GM21786 (cell line): Measurements from ENCODE around the gene STK16.

Source experiments
- ATAC-seq: cut with Tn5 transposase; IDR thresholded peaks from one replicate; pipeline ENCODE4 v1.9.1; 2021; ENCODE audit not compliant: unreplicated experiment

The STK16 gene

DNA sequence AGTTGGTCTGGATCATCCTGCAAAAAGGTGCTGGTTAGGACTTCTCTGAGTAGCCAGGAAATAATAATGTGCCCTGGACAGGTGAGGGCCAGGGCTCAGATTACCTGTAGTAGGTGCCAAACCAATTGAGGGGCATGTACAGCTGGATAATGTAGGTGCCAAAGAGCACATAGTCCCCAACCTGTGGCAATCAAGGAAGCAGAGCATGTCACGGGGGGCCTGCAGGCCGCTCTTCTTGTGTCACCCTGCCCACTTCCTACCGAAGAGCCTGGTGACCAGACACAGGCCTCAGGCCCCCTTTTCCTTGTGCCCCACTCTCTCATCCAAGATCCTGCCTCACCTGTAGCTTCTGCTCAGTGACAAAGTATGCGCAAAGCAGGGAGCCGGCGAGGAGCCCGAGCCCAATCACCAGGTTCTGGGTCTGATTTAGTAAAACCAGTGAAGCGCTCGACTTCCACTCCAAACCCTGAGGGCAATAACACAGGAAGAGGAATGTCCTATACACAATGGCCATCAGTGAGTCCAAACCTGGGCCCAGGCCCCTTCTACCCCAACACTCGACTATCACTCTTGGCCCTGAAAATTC is 31.7 kb upstream of the STK16 start:
- ATAC-seq, result no peak

DNA sequence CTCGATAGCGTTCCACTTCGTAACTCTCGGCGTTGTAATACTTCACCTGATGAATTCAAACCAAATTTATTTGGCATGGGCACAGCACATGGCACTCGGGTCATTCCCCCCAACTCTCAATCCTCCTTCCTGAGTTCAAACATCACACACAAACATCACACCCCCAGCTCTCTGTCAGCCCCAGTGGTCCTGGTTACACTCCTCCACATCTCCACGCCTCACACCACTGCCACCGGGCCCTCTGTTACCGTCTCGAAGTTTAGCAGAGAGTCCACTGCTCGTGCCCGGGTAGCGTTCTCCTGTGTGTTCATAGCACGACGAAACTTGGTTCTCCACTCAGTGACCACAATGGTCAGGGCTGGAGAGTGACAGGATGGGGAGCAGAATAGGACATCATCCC is 31.1 kb upstream of the STK16 start:
- no peak for ATAC-seq

DNA sequence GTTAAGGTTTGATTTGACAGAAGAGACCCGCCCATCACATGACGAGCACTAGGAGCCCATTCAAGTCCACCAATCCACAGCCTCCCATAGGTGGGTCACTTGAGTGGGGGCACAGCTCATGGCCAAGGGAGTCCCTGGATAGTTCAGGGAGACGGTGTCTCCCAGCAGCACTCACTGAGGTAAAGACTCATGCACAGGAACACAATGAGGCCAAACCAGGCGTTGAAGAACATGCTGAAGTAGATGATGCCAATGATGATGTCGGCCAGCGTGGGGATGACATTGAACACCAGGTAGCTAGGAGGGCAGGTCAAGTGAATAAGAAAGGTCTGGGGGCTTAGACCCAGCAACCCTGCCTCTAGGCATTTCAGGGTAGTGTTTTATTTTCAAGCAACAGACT is 30.5 kb upstream of the STK16 start:
- no peak for ATAC-seq

DNA sequence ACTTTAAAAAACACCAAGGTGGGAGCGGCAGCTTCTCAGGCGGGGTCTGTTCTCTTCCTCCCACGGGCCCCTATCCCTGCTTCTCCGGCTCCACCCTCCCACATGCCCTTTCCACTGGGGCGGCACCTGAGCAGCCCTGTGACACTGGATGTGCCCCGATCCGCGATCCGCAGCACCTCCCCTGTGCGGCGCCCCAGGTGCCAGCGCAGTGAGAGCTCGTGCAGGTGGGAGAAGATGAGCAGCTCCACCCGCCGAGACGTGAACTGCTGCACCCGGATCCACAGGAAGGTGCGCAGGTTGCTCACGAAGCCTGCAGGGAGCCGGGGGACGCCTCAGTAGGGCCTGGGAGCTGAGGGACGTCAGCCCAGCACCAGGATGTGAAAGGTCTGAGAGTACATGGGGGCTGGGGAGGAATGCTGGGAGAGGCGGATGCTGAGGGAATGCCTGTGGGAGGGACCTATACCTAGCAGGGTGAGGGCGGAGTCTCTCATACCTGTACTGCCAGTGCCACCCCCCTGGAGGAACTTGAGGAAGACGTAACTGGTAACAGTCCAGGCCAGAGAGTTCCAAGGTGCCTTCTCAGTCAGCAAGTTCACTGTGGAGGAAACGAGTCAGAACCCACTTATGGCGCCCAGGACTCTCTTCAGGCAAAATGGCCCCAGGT is 29.3 kb upstream of the STK16 start:
- no peak for ATAC-seq

DNA sequence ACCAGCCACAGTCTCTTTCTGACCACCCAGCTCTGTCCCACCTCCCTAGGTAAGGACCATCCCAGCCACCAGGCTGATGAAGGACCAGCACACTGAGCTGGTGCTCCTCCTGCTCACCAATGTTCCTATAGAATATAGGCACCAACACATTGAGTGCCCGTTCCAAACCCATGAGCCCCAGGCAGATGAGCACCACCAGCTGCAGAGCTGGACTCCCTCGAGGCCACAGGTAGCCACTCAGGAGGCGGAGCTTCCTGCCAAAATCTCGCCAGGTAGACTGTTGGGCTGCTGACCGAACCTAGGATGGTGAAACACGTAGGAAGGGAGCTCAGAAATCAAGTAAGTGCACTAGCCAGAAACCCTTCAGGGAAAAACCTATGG is 28.8 kb upstream of the STK16 start:
- ATAC-seq, result no peak

DNA sequence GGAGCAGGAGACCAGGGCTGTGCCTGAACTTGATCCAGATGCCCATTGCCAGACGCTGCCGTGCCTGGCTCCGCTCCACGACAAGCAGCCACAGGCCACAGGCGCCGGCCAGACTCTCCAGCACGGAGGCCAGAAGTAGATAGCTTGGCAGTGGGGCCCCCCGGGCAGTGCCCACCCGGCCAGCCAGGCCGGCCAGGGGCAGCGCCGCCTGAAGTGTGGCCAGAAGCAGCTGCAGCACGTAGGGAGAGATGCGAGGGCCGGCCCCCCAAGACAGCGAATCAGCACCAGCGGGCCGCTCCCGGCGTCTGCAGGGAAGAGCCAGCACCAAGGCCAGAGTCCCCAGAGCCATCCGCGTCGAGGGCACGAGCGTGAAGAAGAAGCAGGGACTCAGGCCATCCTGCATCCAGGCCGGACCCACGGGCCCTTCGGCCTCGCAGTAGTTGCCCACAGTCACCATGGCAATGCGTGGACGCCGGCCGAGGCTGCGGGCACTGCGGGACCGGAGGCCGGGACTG is 27.0 kb upstream of the STK16 start:
- peak; percentile 27 for ATAC-seq

DNA sequence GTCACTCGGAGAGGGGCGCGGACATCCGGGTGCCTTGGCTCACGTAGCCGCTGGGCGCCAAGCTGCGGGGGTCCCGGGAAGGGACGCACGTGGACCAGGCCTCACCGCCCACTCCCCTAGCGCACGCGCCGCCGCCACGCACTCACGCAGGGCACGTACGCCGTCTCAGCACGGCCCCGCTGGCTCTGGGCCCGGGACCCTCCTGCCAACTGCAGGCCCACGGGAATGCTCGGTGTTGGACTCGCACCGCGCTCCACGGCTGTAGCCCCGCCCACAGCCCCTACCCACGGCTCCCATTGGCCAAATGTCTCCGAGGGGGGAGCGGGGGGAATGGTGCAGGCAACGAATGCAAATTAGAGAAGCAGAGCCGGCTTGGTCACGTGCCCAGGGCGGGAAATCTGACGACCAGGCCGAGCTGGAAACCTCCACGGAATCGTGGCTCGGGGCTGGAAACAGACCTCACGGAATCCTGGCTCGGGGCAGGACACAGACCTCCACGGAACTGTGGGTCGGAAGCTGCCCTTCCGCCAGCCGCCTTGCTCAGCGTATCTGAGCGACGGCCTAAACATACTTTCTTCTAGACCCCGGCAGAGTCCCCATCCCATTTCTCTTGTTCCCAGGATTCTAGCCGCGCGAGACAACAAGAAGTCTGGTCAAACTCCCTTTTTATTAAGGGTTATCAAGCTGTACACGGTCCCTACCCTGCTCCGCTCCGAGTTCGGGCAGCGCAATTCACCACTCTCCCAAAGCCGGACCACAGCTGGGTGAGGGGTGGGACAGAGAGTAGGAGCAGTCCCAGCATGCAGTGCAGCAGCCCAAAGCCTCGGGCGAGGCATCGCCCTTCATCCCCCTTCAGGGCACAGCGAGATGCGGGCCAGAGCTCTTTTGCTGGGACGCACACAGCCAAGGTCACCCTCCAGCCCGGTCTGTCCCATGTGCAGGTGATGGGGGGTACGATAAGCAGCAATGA is 26.3 kb upstream of the STK16 start, which contains the start of gene ABCB6:
Gene ABCB6 (minus strand): TSS at position 227 of the 970 bp plus-strand sequence. CDS start 285 bp downstream, outside the sequence.
- peak; percentile 74 for ATAC-seq

DNA sequence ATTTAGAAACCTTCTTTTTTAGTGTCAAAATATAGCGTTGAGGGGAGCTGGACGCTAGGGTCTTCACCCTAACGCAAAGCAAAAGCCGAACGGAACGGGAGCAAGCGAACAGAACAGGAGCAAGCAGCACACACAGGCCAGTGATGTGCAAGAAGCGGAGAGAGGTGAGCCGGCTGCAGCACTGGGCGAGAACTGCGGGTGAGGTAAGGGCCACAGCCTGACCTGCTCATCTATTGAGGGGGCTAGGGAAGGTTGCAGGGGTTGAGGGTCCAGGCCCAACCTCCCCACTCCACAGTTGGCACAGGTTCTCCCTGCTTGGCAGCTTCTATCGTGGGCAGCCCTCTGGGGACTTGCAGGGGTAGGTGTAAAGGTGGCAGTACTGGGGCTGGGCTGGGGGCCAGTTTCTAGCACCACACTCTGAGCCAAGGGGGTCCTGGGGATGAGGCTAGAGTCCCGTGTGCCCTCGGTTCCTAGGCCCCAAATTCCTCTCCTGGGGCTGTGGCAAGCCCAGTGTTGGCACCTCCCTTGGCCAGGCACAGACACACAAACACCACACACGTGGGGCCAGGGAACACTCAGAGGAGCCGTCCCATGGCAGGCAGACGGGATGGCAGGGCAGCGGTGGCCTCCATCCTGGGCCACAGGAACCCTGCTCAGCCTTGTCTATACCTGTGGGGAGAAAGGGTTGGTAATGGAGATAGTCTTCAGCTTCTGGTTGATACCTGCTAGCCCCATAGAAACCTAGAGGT is 25.3 kb upstream of the STK16 start:
- ATAC-seq, result no peak

DNA sequence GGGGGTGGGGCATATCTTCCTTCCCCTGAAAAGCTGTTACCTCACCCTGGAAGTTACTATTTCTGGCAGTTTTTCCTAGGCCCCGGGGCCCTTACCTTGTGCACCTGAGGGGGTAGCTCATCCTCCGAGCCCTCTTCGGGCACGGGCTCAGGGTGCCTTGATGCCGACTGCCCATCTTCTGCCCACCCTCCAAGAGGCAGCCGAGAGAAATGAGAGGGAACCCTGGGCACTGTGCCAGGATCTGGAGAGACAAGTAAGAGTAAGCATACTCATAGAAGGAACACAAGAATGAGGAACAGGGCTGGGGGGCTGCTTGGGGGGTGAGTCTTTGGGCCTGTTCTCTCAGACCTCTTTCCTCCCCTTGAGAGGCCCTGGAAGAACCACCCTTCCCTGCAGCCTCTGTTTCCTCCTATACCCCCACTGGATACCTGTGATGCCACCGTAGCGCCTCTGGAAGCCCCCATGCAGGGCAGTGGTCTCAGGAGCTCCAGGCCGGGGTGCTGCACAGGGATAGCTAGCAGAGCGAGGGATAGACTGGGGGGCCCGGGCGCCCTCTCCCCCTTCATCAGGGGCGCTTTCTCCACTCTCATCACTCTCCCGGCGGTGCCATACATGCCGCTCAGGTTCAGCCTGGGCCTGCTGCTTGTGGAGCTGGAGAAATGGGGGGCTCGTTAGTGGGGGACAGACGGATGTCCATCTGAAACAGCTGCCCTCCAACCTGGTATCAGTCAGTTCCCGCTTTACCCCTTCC is 24.5 kb upstream of the STK16 start:
- ATAC-seq, result no peak

DNA sequence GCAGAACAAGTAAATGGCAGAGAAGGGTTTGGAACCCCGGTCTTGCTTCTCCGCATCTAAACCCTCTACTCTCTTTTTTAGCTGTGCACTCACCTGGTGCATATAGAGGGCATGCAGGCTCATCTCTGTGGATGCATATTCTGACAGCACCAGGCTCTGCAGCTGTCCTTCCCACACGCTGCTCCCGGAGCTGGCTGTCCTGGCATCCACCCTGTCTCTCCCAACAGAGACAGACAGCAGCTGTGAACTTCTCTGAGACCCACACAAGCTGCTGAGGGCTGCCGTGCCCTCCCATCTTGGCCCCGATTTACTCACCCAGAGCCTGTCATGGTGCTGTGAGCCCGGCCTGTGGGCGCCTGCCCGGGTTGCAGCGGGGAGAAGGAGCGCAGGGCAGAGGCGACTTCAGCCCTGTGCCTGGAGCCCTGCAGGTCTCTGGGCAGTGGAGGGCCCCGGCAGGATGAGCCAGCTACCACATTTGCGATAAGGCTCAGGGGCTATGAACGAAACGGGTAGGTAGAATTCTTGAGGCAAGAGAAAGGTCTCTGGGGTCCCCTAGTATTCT is 23.2 kb upstream of the STK16 start:
- ATAC-seq, result no peak

DNA sequence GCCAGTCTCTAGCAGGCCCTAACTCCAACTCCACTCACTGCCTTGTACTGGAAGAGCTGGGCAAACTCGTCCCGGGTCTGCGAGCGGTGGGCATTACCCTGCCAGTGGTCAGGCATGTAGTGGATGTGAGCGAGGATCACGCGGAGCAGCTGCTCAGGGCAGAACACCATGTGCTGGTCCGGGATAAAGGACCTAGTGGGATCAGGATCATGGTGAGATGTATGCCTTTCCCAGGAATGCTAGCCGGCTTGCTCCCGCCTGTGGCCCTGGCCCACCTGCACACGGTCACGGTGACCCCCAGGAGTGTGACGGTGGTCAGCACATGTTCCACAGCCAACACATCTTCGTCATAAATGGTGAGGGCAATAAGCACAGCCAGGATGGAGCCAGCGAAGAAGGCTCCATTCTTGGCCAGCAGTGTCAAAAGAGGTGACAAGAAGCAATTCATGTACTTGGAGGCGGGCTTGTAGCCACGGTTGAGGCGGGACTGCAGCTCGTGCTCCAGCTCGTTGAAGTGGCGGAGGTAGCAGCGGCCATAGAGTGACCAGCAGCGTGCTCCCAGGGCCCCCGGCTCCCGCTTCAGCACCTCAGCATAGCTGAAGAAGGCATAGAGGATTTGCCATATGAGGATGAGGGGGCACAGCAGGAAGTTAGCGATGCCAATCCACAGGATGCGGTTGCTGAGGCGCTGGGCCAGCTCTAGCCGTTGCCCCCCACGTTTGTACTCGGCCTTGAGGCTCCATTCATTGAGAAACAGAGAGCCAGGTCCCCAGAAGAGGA is 21.3 kb upstream of the STK16 start:
- ATAC-seq, result no peak

DNA sequence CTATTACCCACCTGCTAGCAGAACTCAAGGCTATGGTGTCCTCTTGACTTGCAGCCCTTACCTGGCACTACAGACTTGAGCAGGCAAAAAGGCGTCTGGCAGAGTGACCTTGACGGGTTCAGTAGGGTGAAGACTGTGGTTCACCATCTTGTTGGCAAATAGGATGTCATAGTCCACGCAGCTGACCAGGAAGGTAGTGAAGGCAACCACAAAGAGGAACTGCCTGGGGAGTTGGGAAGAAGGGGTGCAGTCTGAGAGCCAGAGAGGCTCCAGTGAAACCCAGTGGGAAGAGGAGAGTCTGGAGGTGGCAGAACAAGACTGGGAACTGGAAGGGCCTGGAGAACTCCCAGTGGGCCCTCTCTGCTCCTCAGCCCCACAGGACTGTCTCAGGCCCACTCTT is 19.9 kb upstream of the STK16 start:
- no peak for ATAC-seq

DNA sequence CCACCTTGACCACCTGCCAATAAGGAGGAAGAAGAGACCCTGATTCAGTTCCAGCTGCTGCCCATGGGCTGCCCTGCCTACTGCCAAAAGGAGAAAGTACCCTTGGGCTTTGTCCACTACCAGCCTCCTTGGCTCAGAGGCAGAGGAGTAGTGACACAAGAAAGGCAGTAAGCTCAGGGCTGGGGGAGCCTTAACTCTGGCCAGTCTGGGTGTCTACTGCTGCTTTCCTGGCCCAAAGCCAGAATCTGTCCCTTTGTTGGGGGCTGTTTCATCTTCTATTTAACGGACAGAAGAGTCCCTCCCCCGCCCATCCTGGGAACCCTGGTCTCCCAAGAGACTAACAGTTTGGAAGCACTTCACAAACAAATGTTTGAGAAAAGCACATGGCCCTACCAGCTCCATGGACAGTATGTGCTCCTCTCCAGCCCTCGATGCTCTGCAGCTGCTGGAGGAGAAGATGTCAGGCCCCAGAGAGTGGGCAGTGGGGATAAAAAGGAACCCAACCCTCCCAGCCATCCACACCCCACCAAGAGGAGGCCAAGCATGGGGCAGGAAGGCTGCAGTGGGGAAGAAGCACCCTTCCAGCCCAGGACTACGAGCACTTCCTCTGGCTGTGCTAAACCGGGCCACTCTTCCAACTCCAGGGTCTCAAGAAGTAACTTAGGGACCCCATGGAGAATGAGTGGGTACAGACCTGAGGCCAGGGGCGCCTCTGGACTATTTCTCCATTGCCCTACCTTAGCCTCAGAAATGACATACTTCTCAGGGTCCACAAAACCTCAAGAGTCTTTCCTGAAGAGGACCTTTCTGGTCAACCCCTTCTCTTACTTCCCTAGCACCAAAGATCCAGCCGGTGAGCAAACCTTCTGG is 17.0 kb upstream of the STK16 start:
- no peak for ATAC-seq

DNA sequence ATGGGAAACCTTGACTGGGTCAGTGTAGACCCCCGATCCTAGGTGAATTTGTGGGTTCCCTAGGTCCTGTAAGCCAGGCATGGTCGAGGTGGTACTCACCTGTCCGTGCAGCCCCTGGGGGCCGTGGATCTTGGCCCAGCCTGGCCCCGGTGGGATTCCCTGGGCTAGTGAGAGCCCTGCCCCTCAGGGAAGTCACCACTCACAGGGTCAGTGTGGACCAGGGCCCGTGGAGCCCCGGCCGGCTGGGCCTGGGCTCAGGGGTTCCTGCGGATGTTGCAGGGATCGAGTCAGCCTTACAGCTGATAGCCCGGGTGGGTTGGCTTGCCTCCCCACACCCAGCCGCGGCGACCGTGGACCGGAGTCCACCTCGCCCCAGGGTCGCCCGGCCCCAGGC is 16.4 kb upstream of the STK16 start:
- peak; percentile 7 for ATAC-seq

DNA sequence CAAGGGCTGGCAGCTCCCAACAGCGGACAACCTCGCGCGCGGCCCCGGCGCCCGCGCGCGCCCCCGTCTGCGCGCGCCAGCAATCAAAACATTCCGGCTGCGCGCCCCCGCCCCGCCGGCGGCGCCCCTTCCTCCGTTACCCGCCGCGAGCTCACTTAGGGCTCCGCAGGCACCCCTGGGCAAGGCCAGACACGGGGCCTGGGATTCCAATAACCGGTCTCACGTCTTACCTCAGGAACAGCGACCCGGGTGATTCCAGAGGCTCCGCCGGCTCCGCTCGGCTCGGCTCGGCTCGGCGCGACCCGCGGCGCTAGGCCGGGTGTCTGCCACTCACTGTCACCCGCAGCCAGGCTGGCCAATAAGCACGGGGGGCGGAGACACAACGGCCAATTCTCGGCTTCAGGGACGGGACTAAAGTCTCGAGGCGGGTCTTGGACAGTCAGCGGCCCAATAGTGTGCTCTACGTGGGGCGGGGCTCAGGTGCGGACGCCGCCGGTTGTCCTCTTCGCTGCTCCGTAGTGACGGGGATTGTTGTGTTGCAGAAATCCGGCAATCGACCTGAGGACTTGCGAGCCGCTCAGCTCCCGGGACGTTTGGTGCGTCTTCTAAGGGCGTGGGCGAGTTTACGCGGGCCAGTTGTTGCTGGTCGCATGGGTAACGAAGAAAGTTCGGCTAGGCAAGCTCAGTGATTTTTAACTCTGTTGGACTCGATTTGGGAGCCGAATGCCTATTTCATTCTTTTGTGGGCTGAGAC is 15.8 kb upstream of the STK16 start, which contains the start of the genes ANKZF1 and ATG9A:
Gene ANKZF1 (plus strand): TSS at position 502 of the 754 bp plus-strand sequence. CDS start 452 bp downstream, outside the sequence.
Gene ATG9A (minus strand): TSS at position 332 of the 754 bp plus-strand sequence. CDS start 1,612 bp downstream, outside the sequence.
- ATAC-seq, result peak; percentile 98

DNA sequence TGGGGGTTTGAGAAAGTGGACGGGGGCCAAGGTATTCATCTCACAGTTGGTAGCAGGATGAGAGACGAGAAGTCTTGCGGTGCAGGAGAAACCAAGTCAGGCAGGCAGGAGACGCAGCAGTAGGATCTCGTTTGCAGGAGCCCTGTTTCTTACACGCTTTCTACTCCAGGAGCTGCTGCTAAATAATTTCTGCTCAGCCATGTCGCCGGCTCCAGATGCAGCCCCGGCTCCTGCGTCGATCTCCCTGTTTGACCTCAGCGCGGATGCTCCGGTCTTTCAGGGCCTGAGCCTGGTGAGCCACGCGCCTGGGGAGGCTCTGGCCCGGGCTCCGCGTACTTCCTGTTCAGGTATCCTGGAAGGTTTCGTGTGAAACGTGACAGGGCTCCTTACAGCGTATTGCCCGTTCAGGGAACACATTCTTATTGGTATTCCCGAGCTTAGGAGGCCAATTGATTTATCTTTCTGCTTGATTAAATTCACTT is 15.2 kb upstream of the STK16 start:
- ATAC-seq, result no peak

DNA sequence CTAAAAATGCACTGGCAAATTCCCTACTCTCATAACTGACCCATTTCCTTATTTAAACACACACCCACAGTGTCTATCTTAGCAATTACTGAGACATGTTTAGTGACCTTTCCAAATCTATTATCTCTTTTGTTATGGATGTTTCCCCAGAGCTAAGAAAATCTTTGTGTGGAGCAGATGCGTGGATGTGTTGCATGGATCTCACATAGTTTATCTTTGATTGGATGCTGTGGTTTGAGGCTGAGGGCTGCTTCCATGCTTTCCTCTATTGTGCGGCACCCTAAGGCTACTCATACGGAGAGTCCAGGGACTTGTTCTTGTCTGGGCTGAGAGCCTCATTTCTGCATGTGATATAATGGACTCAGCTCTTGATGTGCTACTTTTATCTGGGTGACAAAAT is 10.9 kb upstream of the STK16 start:
- ATAC-seq, result no peak
